Stomach (tissue), 4 donors: Measurements from ENCODE around the gene MAN1A1.

Experiments used
- CTCF ChIP-seq, 7 experiments: fragments of 450-650 bp in 4 of 7; fragments of 200-600 bp in 3 of 7; sonication (generic) in 3 of 7; IDR thresholded peaks; one replicate each; pipeline ENCODE4 v1.5.1; 2016 to 2019; ENCODE audit warnings: antibody characterized with exemption in 7 of 7, control low read depth in 2 of 7, mild to moderate bottlenecking in 1 of 7
- EP300 ChIP-seq: sonication (generic); formaldehyde crosslinking; IDR thresholded peaks from one replicate; pipeline ENCODE4 v1.6.1; 2017; ENCODE audit warnings: antibody characterized with exemption
- POLR2A ChIP-seq, 4 donors: fragments of 450-650 bp; IDR thresholded peaks; one replicate each; pipeline ENCODE4 v1.6.1; 2016; ENCODE audit warnings: antibody characterized with exemption in 4 of 4, control low read depth in 2 of 4, mild to moderate bottlenecking in 1 of 4, moderate library complexity in 1 of 4
- POLR2AphosphoS5 ChIP-seq, 3 donors: sonication (generic); formaldehyde crosslinking; IDR thresholded peaks; one replicate each; pipeline ENCODE4 v1.6.1; 2016; ENCODE audit warnings: antibody characterized with exemption in 3 of 3

GRCh38 chr6:119152187-119152586 lies 197.4 kb downstream of the MAN1A1 start:
- no peak for TF ChIP-seq CTCF (IDR thresholded peaks at IDR 0.05)
- no peak for TF ChIP-seq EP300
- TF ChIP-seq POLR2A (IDR thresholded peaks at IDR 0.05) = no peak
- no peak for TF ChIP-seq POLR2AphosphoS5 (IDR thresholded peaks at IDR 0.05)
